HEK293T (cell line): ENCODE results near the gene BMAL2.

Experiments
- ARNT ChIP-seq: fragments of 450-650 bp; IDR thresholded peaks from 2 replicates; pipeline ENCODE4 v1.6.1; 2017; ENCODE audit warnings: mild to moderate bottlenecking
- BHLHE40 ChIP-seq: fragments of 450-650 bp; IDR thresholded peaks from 2 replicates; pipeline ENCODE4 v1.6.1; 2016; ENCODE audit warnings: mild to moderate bottlenecking, moderate library complexity, borderline replicate concordance
- CTBP1 ChIP-seq: fragments of 450-650 bp; IDR thresholded peaks from 2 replicates; pipeline ENCODE4 v1.6.1; 2016; ENCODE audit warnings: borderline replicate concordance
- FOXA1 ChIP-seq: fragments of 450-650 bp; IDR thresholded peaks from 2 replicates; pipeline ENCODE4 v1.6.1; 2016; ENCODE audit warnings: mild to moderate bottlenecking
- FOXM1 ChIP-seq: fragments of 450-650 bp; IDR thresholded peaks from 2 replicates; pipeline ENCODE4 v1.6.1; 2017; ENCODE audit warnings: mild to moderate bottlenecking, borderline replicate concordance
- HDGF ChIP-seq: fragments of 450-650 bp; IDR thresholded peaks from 2 replicates; pipeline ENCODE4 v1.6.1; 2017; ENCODE audit warnings: antibody characterized with exemption, borderline replicate concordance
- L3MBTL2 ChIP-seq: fragments of 450-650 bp; conservative IDR thresholded peaks from 2 replicates; pipeline ENCODE4 v1.6.1; 2016; ENCODE audit warnings: mild to moderate bottlenecking
- LEF1 ChIP-seq: fragments of 450-650 bp; IDR thresholded peaks from 2 replicates; pipeline ENCODE4 v1.6.1; 2017; ENCODE audit warnings: mild to moderate bottlenecking, borderline replicate concordance
- NFRKB ChIP-seq: fragments of 450-650 bp; IDR thresholded peaks from 2 replicates; pipeline ENCODE4 v1.6.1; 2016; ENCODE audit warnings: mild to moderate bottlenecking, moderate library complexity
- SP1 ChIP-seq: fragments of 450-650 bp; IDR thresholded peaks from 2 replicates; pipeline ENCODE4 v1.6.1; 2017
- SUZ12 ChIP-seq: fragments of 450-650 bp; IDR thresholded peaks from 2 replicates; pipeline ENCODE4 v1.6.1; 2016; ENCODE audit warnings: mild to moderate bottlenecking
- TARDBP ChIP-seq: fragments of 450-650 bp; IDR thresholded peaks from 2 replicates; pipeline ENCODE4 v1.6.1; 2016
- ZNF384 ChIP-seq: fragments of 450-650 bp; IDR thresholded peaks from 2 replicates; pipeline ENCODE4 v1.6.1; 2016

DNA sequence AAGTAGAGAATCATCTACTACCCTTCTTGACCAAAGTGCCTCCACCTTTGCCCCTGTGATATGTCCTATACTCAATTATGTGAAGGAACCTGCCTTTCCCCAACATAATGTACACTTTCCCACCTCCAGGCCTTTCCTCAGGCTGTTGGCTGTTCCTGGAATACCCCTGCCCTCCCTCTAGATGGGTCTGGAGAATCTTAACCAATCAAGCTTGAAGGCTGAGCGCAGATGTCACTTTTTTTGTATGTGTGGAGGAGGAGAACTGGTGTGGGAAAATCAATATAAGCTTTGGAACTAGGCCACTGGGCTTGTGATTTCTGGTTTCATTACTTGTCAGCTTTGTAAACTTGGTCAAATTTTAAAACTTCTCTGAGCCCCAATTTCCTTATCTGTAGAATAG lies 4.7 kb downstream of the BMAL2 start:
- TF ChIP-seq FOXM1 (no peak), BHLHE40 (no peak), ZNF384 (no peak), HDGF (no peak), TARDBP (no peak), L3MBTL2 (no peak), SUZ12 (no peak), ARNT (no peak), NFRKB (no peak), FOXA1 (no peak), CTBP1 (no peak), SP1 (no peak), LEF1 (no peak)
